Measurements from ENCODE around the gene COX15. TPM values are rescaled to one million over a fixed set of nuclear protein-coding genes. Genes with fewer than 3 reads are reported as not detected.

Gene COX15
- total RNA-seq, 1 experiment from 2014 or later = 41.4 TPM

DNA sequence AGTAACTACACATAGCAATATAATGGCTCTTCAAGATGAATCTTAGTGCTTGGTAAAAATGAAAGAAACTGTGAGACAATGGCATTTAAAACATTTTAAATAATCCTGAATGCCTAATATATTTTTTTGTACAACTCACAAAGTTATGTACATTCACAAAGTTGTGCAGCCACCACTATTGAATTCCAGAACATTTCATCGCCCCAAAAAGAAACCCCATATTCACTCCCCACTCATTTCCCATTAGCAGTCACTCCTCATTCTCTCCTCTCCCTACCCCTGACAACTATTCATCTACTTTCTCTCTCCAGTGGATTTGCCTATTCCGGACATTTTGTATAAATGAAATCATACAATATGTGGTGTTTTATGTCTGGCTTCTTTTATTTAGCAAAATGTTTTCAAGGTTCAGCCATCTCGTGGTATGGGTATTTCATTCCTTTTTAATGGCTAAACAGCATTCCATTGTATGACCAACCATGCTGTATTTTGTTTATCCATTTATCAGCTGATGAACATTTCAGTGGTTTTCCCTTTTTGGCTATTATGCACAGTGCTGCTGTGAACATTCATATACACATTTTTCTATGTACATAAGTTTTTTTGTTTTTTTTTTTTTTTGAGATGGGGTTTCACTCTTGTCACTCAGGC is 37.9 kb downstream of the COX15 start:
- Mint-ChIP-seq H3K4me1 (no peaks in the 10 kb centered on the region), H3K4me3 (no peak overlapping the region), H3K27ac (no peak overlapping the region), H3K27me3 (ENCODE audit: low read depth) (no peaks in the 10 kb centered on the region), H3K36me3 (peaks cover 16% of the 10 kb centered on the region), H3K9me3 (no peaks in the 10 kb centered on the region)
- ChIA-PET POLR2A (no interaction called here), CTCF (no interaction called here)
- no peak for ATAC-seq
- TF ChIP-seq, protein P1, sequence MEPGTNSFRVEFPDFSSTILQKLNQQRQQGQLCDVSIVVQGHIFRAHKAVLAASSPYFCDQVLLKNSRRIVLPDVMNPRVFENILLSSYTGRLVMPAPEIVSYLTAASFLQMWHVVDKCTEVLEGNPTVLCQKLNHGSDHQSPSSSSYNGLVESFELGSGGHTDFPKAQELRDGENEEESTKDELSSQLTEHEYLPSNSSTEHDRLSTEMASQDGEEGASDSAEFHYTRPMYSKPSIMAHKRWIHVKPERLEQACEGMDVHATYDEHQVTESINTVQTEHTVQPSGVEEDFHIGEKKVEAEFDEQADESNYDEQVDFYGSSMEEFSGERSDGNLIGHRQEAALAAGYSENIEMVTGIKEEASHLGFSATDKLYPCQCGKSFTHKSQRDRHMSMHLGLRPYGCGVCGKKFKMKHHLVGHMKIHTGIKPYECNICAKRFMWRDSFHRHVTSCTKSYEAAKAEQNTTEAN (CRISPR knock-in tag; IDR thresholded peaks at IDR 0.05) = no peak
- TF ChIP-seq, protein P2, sequence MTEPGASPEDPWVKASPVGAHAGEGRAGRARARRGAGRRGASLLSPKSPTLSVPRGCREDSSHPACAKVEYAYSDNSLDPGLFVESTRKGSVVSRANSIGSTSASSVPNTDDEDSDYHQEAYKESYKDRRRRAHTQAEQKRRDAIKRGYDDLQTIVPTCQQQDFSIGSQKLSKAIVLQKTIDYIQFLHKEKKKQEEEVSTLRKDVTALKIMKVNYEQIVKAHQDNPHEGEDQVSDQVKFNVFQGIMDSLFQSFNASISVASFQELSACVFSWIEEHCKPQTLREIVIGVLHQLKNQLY (CRISPR knock-in tag; IDR thresholded peaks at IDR 0.05) = no peak
- TF ChIP-seq TP53 (CRISPR knock-in tag; IDR thresholded peaks at IDR 0.05) = no peak
- DNase-seq (ENCODE audit: low spot score) = no peak

DNA sequence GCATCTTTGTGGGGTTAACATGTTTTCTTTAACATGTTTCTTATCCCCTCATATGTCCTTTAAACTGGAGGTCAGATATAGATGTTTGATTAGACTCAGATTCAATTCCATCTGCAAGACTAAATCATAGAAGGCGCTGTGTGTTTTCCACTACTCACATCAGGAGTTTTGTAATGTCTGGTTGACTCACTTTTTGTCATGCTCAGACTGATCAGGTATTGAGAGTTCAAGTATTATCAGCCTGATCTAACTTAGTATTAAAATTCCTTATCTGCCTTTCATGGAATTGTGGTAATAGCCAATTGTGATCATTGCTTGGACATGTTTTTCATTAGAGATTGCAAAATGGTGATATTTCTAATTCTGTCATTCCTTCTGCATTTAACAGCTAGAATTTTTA is 42.5 kb downstream of the COX15 start:
- ATAC-seq (no peak), DNase-seq (ENCODE audit: low spot score) (no peak)
- no peak for TF ChIP-seq ZNF121 (CRISPR knock-in tag; IDR thresholded peaks at IDR 0.05)
- no peak for TF ChIP-seq RORB (CRISPR knock-in tag; IDR thresholded peaks at IDR 0.05)
- TF ChIP-seq ESRRA (CRISPR knock-in tag; IDR thresholded peaks at IDR 0.05; ENCODE audit: borderline replicate concordance) = no peak
- no peak for TF ChIP-seq ZNF317 (CRISPR knock-in tag; IDR thresholded peaks at IDR 0.05; ENCODE audit: borderline replicate concordance, low read depth)
- no peak for TF ChIP-seq ZNF416 (CRISPR knock-in tag; IDR thresholded peaks at IDR 0.05)
- TF ChIP-seq, protein P3, sequence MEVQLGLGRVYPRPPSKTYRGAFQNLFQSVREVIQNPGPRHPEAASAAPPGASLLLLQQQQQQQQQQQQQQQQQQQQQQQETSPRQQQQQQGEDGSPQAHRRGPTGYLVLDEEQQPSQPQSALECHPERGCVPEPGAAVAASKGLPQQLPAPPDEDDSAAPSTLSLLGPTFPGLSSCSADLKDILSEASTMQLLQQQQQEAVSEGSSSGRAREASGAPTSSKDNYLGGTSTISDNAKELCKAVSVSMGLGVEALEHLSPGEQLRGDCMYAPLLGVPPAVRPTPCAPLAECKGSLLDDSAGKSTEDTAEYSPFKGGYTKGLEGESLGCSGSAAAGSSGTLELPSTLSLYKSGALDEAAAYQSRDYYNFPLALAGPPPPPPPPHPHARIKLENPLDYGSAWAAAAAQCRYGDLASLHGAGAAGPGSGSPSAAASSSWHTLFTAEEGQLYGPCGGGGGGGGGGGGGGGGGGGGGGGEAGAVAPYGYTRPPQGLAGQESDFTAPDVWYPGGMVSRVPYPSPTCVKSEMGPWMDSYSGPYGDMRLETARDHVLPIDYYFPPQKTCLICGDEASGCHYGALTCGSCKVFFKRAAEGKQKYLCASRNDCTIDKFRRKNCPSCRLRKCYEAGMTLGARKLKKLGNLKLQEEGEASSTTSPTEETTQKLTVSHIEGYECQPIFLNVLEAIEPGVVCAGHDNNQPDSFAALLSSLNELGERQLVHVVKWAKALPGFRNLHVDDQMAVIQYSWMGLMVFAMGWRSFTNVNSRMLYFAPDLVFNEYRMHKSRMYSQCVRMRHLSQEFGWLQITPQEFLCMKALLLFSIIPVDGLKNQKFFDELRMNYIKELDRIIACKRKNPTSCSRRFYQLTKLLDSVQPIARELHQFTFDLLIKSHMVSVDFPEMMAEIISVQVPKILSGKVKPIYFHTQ (CRISPR knock-in tag; IDR thresholded peaks at IDR 0.05) = no peak
- TF ChIP-seq, protein P4, sequence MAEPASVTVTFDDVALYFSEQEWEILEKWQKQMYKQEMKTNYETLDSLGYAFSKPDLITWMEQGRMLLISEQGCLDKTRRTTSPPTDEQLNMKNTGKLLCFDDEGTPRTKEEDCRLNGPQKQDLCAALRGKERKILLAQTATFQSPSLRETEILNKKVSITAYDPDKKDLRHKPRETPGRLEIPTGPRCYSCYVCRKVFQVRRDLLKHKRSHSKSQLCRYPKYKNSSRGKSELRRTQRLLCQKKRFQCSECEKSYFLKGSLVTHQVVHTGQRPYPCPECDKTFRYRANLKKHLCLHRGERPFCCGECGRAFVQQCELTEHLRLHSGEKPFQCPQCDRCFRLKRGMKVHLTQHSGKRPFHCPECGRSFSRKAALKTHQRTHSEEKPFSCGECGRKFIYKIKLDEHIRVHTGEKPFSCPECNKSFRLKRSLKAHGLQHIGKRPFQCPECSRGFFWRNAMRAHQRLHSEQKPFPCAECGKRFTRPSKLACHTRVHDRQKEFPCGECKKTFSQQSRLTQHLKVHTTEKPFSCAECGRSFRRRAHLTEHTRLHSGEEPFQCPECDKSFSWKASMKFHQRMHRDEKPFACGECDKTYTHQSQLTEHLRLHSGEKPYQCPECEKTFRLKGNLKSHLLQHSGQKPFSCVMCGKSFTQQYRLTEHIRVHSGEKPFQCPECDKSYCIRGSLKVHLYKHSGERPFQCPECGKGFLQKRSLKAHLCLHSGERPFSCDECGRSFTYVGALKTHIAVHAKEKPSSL (CRISPR knock-in tag; conservative IDR thresholded peaks at IDR 0.05) = no peak
- TF ChIP-seq, protein P5, sequence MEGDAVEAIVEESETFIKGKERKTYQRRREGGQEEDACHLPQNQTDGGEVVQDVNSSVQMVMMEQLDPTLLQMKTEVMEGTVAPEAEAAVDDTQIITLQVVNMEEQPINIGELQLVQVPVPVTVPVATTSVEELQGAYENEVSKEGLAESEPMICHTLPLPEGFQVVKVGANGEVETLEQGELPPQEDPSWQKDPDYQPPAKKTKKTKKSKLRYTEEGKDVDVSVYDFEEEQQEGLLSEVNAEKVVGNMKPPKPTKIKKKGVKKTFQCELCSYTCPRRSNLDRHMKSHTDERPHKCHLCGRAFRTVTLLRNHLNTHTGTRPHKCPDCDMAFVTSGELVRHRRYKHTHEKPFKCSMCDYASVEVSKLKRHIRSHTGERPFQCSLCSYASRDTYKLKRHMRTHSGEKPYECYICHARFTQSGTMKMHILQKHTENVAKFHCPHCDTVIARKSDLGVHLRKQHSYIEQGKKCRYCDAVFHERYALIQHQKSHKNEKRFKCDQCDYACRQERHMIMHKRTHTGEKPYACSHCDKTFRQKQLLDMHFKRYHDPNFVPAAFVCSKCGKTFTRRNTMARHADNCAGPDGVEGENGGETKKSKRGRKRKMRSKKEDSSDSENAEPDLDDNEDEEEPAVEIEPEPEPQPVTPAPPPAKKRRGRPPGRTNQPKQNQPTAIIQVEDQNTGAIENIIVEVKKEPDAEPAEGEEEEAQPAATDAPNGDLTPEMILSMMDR (IDR thresholded peaks at IDR 0.05) = no peak
- TF ChIP-seq, protein P6, sequence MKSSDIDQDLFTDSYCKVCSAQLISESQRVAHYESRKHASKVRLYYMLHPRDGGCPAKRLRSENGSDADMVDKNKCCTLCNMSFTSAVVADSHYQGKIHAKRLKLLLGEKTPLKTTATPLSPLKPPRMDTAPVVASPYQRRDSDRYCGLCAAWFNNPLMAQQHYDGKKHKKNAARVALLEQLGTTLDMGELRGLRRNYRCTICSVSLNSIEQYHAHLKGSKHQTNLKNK (CRISPR knock-in tag; IDR thresholded peaks at IDR 0.05) = no peak
- TF ChIP-seq ZNF423 (CRISPR knock-in tag; IDR thresholded peaks at IDR 0.05) = no peak
- H3K36me3 Mint-ChIP-seq = peaks cover 3% of the 10 kb centered on the region
- no peaks in the 10 kb centered on the region for H3K9me3 Mint-ChIP-seq
- CTCF ChIA-PET = no interaction called here
- no peak overlapping the region for H3K4me3 Mint-ChIP-seq
- H3K27me3 Mint-ChIP-seq (ENCODE audit: low read depth) = no peaks in the 10 kb centered on the region
- no peak overlapping the region for H3K27ac Mint-ChIP-seq
- H3K4me1 Mint-ChIP-seq = no peaks in the 10 kb centered on the region
- POLR2A ChIA-PET = no interaction called here
